GM12878 (cell line): Measurements from ENCODE around the gene MN1.

Source experiments
- EP300 ChIP-seq, 2 experiments: fragments of 150-350 bp in 1 of 2; IDR thresholded peaks; 2 replicates each; pipeline ENCODE4 v1.6.1; 2011 to 2012; ENCODE audit warnings: low read depth in 2 of 2, low read length in 2 of 2, borderline replicate concordance in 1 of 2, improper control_type of control experiment in 1 of 2, inconsistent platforms in 1 of 2; ENCODE audit not compliant: control insufficient read depth in 1 of 2
- EZH2 ChIP-seq: IDR thresholded peaks from 2 replicates; pipeline ENCODE4 v1.6.1; 2012; ENCODE audit warnings: low read depth, mild to moderate bottlenecking, control low read depth, inconsistent platforms, low read length, borderline replicate concordance; ENCODE audit not compliant: control insufficient read depth
- KAT2A ChIP-seq: conservative IDR thresholded peaks from 2 replicates; pipeline ENCODE4 v1.6.1; 2011; ENCODE audit warnings: low read depth, low read length; ENCODE audit not compliant: control insufficient read depth
- LARP7 ChIP-seq: fragments of 450-650 bp; IDR thresholded peaks from 2 replicates; pipeline ENCODE4 v1.6.1; 2017; ENCODE audit warnings: mild to moderate bottlenecking
- MXI1 ChIP-seq: fragments of 150-350 bp; IDR thresholded peaks from 2 replicates; pipeline ENCODE4 v1.6.1; 2011; ENCODE audit warnings: low read depth, mild to moderate bottlenecking, inconsistent platforms, low read length, improper control_type of control experiment
- NR2C2 ChIP-seq: IDR thresholded peaks from 2 replicates; pipeline ENCODE4 v1.6.1; 2011; ENCODE audit warnings: borderline replicate concordance, low read depth; ENCODE audit not compliant: control insufficient read depth, insufficient read length
- RAD21 ChIP-seq: IDR thresholded peaks from 2 replicates; pipeline ENCODE4 v1.6.1; 2011; ENCODE audit warnings: mild to moderate bottlenecking, low read depth, low read length, moderate library complexity; ENCODE audit not compliant: insufficient read depth
- RELA ChIP-seq: fragments of 450-650 bp; IDR thresholded peaks from 2 replicates; pipeline ENCODE4 v1.8.0; 2014; ENCODE audit warnings: borderline replicate concordance; ENCODE audit not compliant: partially characterized antibody
- TCF12 ChIP-seq: IDR thresholded peaks from 2 replicates; pipeline ENCODE4 v1.6.1; 2011; ENCODE audit warnings: low read depth, mild to moderate bottlenecking, low read length
- TF ChIP-seq, protein P1 (sequence below), 3 experiments: IDR thresholded peaks in 2 of 3; conservative IDR thresholded peaks in 1 of 3; 2 replicates each; pipeline ENCODE4 v1.5.1; 2011; ENCODE audit warnings: low read depth in 3 of 3, low read length in 3 of 3, mild to moderate bottlenecking in 3 of 3, control low read depth in 2 of 3, moderate library complexity in 2 of 3, inconsistent platforms in 1 of 3, mixed read lengths in 1 of 3; ENCODE audit not compliant: control insufficient read depth in 2 of 3, insufficient read depth in 1 of 3; ENCODE audit errors: extremely low read depth in 1 of 3

DNA sequence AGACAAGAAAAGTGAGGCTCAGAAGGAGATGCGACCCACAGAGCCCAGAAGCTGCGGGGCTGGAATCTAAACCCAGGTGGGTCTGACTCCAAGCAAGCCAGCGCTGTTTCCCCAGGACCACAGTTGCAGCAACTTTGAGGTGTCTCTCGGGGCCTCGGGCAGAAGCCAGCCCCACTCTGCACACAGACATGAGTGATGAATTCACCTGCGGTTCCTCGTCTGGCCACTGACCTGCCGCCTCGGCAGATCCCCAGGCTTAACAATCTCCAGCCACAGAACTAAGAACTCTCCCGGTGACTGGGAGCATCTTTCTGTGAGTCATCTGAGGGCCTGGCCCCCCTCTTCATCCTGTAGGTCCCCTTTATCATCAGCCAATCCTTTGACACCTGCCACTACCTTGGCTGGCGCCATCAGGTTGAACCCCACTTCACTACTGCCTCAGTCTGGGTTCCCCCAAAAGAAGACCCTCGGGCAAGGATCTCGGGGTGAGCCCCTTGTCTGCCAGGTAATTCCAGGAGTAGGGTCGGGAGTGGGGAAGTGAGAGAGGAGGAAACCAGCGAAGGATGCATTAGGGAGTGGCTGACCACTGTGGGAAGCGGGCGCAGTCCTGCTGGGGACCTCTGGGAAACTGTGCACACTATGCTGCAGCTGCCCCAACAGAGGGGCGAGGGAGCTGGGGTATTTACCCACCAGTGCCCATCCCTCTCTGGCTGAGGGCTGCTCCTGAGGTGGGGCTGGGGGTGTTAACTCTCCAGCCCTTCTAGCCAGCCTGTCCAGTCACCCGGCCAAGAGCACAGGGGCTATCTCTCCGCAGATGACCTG is 33.0 kb upstream of the MN1 start:
- TF ChIP-seq RAD21 = no peak
- TF ChIP-seq, protein P1, sequence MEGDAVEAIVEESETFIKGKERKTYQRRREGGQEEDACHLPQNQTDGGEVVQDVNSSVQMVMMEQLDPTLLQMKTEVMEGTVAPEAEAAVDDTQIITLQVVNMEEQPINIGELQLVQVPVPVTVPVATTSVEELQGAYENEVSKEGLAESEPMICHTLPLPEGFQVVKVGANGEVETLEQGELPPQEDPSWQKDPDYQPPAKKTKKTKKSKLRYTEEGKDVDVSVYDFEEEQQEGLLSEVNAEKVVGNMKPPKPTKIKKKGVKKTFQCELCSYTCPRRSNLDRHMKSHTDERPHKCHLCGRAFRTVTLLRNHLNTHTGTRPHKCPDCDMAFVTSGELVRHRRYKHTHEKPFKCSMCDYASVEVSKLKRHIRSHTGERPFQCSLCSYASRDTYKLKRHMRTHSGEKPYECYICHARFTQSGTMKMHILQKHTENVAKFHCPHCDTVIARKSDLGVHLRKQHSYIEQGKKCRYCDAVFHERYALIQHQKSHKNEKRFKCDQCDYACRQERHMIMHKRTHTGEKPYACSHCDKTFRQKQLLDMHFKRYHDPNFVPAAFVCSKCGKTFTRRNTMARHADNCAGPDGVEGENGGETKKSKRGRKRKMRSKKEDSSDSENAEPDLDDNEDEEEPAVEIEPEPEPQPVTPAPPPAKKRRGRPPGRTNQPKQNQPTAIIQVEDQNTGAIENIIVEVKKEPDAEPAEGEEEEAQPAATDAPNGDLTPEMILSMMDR (IDR thresholded peaks at IDR 0.05 in 2 of 3, conservative IDR thresholded peaks at IDR 0.05 in 1 of 3; ENCODE audit: control insufficient read depth in 2 of 3, extremely low read depth in 1 of 3, insufficient read depth in 1 of 3, low read depth in 3 of 3, low read length in 3 of 3) = no peak
- TF ChIP-seq NR2C2 = no peak
- no peak for TF ChIP-seq LARP7
- no peak for TF ChIP-seq RELA
- no peak for TF ChIP-seq TCF12
- TF ChIP-seq KAT2A = no peak
- no peak for TF ChIP-seq MXI1
- no peak for TF ChIP-seq EZH2
- TF ChIP-seq EP300 (IDR thresholded peaks at IDR 0.05; ENCODE audit: borderline replicate concordance in 1 of 2, control insufficient read depth in 1 of 2, low read depth in 2 of 2, low read length in 2 of 2) = no peak
